Globus pallidus (tissue), 1 donor: ENCODE results near the gene CELF1.
A peak's percentile ranks its signal among the peaks of the same experiment; 100 is the strongest.
"Not testable (repeated sequence)": the region's sequence is repeated elsewhere in the genome, so short reads cannot be mapped to it uniquely, and the experiment has no call there.

Experiments used
- DNase-seq: peaks from one replicate; pipeline ENCODE4 v3.0.0-alpha.2; 2015; ENCODE audit warnings: low spot score

CELF1 gene

GRCh38 chr11:47538741-47539565, 14.0 kb downstream of the CELF1 start:
- peak; percentile 70 for DNase-seq

GRCh38 chr11:47536915-47537314, 16.0 kb downstream of the CELF1 start:
- DNase-seq: no peak

- DNase-seq: no peak
Observed at GRCh38 chr11:47534704-47535251, 18.2 kb downstream of the CELF1 start.

GRCh38 chr11:47533690-47534151, 19.2 kb downstream of the CELF1 start:
- no peak for DNase-seq

- no peak for DNase-seq
Observed at GRCh38 chr11:47532597-47533213, 20.2 kb downstream of the CELF1 start.

- DNase-seq: no peak
Observed at GRCh38 chr11:47531666-47532065, 21.3 kb downstream of the CELF1 start.

GRCh38 chr11:47530721-47531120, 22.2 kb downstream of the CELF1 start:
- DNase-seq: not testable (repeated sequence)

GRCh38 chr11:47529951-47530350, 23.0 kb downstream of the CELF1 start:
- no peak for DNase-seq

GRCh38 chr11:47527186-47527585, 25.7 kb downstream of the CELF1 start:
- DNase-seq: no peak

GRCh38 chr11:47526032-47526431, 26.9 kb downstream of the CELF1 start:
- not testable (repeated sequence) for DNase-seq

- DNase-seq: no peak
Observed at GRCh38 chr11:47524291-47524874, 28.5 kb downstream of the CELF1 start.

GRCh38 chr11:47523490-47524225, 29.3 kb downstream of the CELF1 start:
- peak; percentile 42 for DNase-seq

GRCh38 chr11:47518212-47518964, 34.5 kb downstream of the CELF1 start:
- DNase-seq: no peak

- no peak for DNase-seq
Observed at GRCh38 chr11:47516984-47517853, 35.7 kb downstream of the CELF1 start.

- no peak for DNase-seq
Observed at GRCh38 chr11:47516155-47516554, 36.8 kb downstream of the CELF1 start.

GRCh38 chr11:47514825-47515647, 37.9 kb downstream of the CELF1 start:
- DNase-seq: peak; percentile 17

GRCh38 chr11:47512701-47513100, 40.2 kb downstream of the CELF1 start:
- DNase-seq: no peak

GRCh38 chr11:47511917-47512316, 41.0 kb downstream of the CELF1 start:
- DNase-seq: no peak

- DNase-seq: no peak
Observed at GRCh38 chr11:47510209-47510608, 42.7 kb downstream of the CELF1 start.
